Spleen (tissue), 7 donors: ENCODE measurements around the gene GUK1.

Source experiments
- CTCF ChIP-seq, 11 experiments: fragments of 200-600 bp in 7 of 11; fragments of 450-650 bp in 4 of 11; sonication (generic) in 4 of 11; IDR thresholded peaks in 8 of 11; conservative IDR thresholded peaks in 3 of 11; 1 replicate in 7 of 11; 2 replicates in 4 of 11; pipeline versions ENCODE4 v1.4.0 to v1.8.0; 2016 to 2021; ENCODE audit warnings: antibody characterized with exemption in 11 of 11, inconsistent platforms in 4 of 11, mild to moderate bottlenecking in 1 of 11
- POLR2A ChIP-seq, 3 donors: fragments of 450-650 bp; IDR thresholded peaks; one replicate each; pipeline ENCODE4 v1.5.1; 2017; ENCODE audit warnings: antibody characterized with exemption in 3 of 3, mild to moderate bottlenecking in 1 of 3
- POLR2AphosphoS5 ChIP-seq, 3 donors: sonication (generic); formaldehyde crosslinking; IDR thresholded peaks; one replicate each; pipeline ENCODE4 v1.5.1; 2017; ENCODE audit warnings: antibody characterized with exemption in 3 of 3
- donor health status: DM: no; HTN: no; CAD: no; lungs with moderate emphysema.
- donor health status: DM: no; HTN: no; CAD: no.
- donor health status: DM: no; HTN: no; CAD: no.

- TF ChIP-seq CTCF (IDR thresholded peaks at IDR 0.05 in 8 of 11, conservative IDR thresholded peaks at IDR 0.05 in 3 of 11) (no peak), POLR2AphosphoS5 (IDR thresholded peaks at IDR 0.05) (no peak), POLR2A (IDR thresholded peaks at IDR 0.05) (no peak)
Measured at GRCh38 chr1:228172591-228173527, 32.8 kb downstream of the GUK1 start.
